PC-9 (cell line): ENCODE measurements around the gene AOPEP. TPM values are rescaled to one million over a fixed set of nuclear protein-coding genes. Genes with fewer than 3 reads are reported as not detected.

Experiments
- BruUV-seq: library from RNA; stranded (reverse); fragments of 400-500 nt; replicated peaks from 2 replicates; lab custom pipeline; 2021; lab: Mats Ljungman, UMichigan
- CTCF ChIA-PET: fragments of 300-600 bp; sonication (Branson Sonifier 250); formaldehyde crosslinking; loops from one replicate; lab custom pipeline; 2022; ENCODE audit warnings: antibody characterized with exemption; lab: Charles Lee
- POLR2A ChIA-PET: fragments of 300-600 bp; sonication (Branson Sonifier 250); formaldehyde crosslinking; loops from one replicate; lab custom pipeline; 2022; ENCODE audit warnings: antibody characterized with exemption; ENCODE audit not compliant: unreplicated experiment; lab: Charles Lee
- DNase-seq, 2 experiments: peaks; one replicate each; pipeline versions ENCODE4 v3.0.0 to v3.0.0-alpha.2; 2015 to 2022; ENCODE audit warnings: mixed read lengths in 1 of 2
- H2AFZ ChIP-seq: fragments of 200-600 bp; sonication (generic); 2 replicates; pipeline ENCODE4 v1.8.1; 2017; ENCODE audit warnings: antibody characterized with exemption
- H3F3A ChIP-seq: fragments of 200-600 bp; sonication (generic); 2 replicates; pipeline ENCODE4 v1.8.1; 2017; ENCODE audit warnings: antibody characterized with exemption, mild to moderate bottlenecking, low read depth; ENCODE audit not compliant: insufficient read depth
- H3K27ac ChIP-seq: fragments of 200-600 bp; sonication (generic); 2 replicates; pipeline ENCODE4 v1.6.1; 2016; ENCODE audit warnings: mixed run types
- H3K27me3 ChIP-seq: fragments of 200-600 bp; sonication (generic); 2 replicates; pipeline ENCODE4 v1.6.1; 2016; ENCODE audit warnings: low read depth, mixed run types; ENCODE audit not compliant: insufficient read depth
- H3K36me3 ChIP-seq: fragments of 200-600 bp; sonication (generic); 2 replicates; pipeline ENCODE4 v1.6.1; 2016; ENCODE audit warnings: low read depth, mixed run types
- H3K4me1 ChIP-seq: fragments of 200-600 bp; sonication (generic); replicated peaks from 2 replicates; pipeline ENCODE4 v1.6.1; 2016; ENCODE audit warnings: mixed run types; ENCODE audit not compliant: insufficient read depth
- H3K4me2 ChIP-seq: fragments of 200-600 bp; sonication (generic); 2 replicates; pipeline ENCODE4 v1.6.1; 2017; ENCODE audit warnings: mixed run types
- H3K4me3 ChIP-seq: fragments of 200-600 bp; sonication (generic); 2 replicates; pipeline ENCODE4 v1.6.1; 2016; ENCODE audit warnings: mixed run types
- H3K79me2 ChIP-seq: fragments of 200-600 bp; sonication (generic); 2 replicates; pipeline ENCODE4 v1.6.1; 2017; ENCODE audit warnings: low read depth, mixed run types
- H3K9me2 ChIP-seq: fragments of 200-600 bp; sonication (generic); 2 replicates; pipeline ENCODE4 v1.8.1; 2017; ENCODE audit warnings: mild to moderate bottlenecking; ENCODE audit not compliant: insufficient read depth
- H3K9me3 ChIP-seq: fragments of 200-600 bp; sonication (generic); 2 replicates; pipeline ENCODE4 v1.8.1; 2016; ENCODE audit warnings: low read depth; ENCODE audit not compliant: insufficient read depth
- H4K20me1 ChIP-seq: fragments of 200-600 bp; sonication (generic); 2 replicates; pipeline ENCODE4 v1.8.1; 2017; ENCODE audit not compliant: insufficient read depth
- CTCF ChIP-seq: fragments of 200-600 bp; sonication (generic); conservative IDR thresholded peaks from 2 replicates; pipeline ENCODE4 v1.6.1; 2017; ENCODE audit warnings: mixed run types, antibody characterized with exemption, mild to moderate bottlenecking, moderate library complexity
- EZH2 ChIP-seq: fragments of 200-600 bp; sonication (generic); IDR thresholded peaks from 2 replicates; pipeline ENCODE4 v1.8.0; 2017; ENCODE audit warnings: antibody characterized with exemption, low read depth
- intact Hi-C: fragments of 100-400 bp; cut with micrococcal nuclease; formaldehyde crosslinking; loops from one replicate; pipeline ENCODE4 v1.10.0; 2022; ENCODE audit not compliant: unreplicated experiment
- total RNA-seq: library from RNA; stranded (reverse); gene quantifications from 2 replicates; pipeline ENCODE4 v1.2.3, GENCODE V29; 2021

Gene AOPEP
- total RNA-seq, 1 experiment from 2014 or later = 90.0 TPM

DNA sequence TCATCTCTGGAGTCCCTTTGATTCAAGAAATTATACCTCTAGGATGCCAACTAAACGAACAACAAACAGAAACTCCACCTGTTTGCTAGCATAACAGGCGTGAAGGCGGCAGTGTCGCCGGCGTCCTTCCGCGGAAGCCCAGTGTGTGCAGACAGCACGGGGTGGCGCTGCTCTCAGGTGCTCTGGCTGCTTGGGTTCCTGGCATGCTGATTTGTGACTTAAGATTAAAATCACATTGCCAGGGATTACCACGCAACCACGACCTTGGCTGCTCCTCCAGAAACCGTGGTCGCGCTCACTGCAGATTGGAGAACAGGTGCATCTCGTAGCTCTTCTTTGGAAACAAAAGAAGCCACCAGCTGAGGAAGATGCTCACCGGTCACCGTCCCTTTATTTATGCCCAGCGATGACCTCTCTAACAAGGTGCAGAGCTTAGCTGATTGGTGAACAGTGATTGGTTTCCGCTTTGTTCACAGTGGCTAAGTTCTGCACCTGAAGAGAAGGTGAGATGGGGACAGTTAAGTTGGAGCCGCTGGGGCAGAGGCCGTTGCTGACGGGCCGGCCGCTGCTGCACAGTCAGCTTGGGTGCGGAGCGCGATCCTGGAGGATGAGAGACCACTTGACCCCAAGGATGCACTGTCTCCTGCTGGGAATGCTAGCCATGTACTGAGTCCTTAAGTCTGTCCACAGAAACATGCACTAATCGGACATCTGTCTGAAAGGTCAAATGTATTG lies 358.7 kb downstream of the AOPEP start:
- no peaks in the 10 kb centered on the region for H3K9me2 ChIP-seq
- no peak overlapping the region for H3K27ac ChIP-seq
- H4K20me1 ChIP-seq = peaks cover 41% of the 10 kb centered on the region
- no peaks in the 10 kb centered on the region for H3K9me3 ChIP-seq
- no peak overlapping the region for H3K4me3 ChIP-seq
- H3K4me1 ChIP-seq = peaks cover 12% of the 10 kb centered on the region
- CTCF ChIA-PET = no interaction called here
- H3K79me2 ChIP-seq = peaks cover 17% of the 10 kb centered on the region
- H3K4me2 ChIP-seq = no peak overlapping the region
- BruUV-seq = no TSS peak
- intact Hi-C loops = loop anchor here (1.0 kb wide), 1 partner anchor 404 kb away; no protein-coding TSS in a partner anchor
- no peak for DNase-seq
- TF ChIP-seq CTCF (no peak), EZH2 (no peak)
- H3K27me3 ChIP-seq = no peaks in the 10 kb centered on the region
- H2AFZ ChIP-seq = no peak overlapping the region
- peaks cover 55% of the 10 kb centered on the region for H3F3A ChIP-seq
- H3K36me3 ChIP-seq = peaks cover 28% of the 10 kb centered on the region
- POLR2A ChIA-PET = interaction anchor here (0.6 kb wide), 1 partner anchor 78 kb away, joined by 6 read pairs; no protein-coding TSS in a partner anchor

DNA sequence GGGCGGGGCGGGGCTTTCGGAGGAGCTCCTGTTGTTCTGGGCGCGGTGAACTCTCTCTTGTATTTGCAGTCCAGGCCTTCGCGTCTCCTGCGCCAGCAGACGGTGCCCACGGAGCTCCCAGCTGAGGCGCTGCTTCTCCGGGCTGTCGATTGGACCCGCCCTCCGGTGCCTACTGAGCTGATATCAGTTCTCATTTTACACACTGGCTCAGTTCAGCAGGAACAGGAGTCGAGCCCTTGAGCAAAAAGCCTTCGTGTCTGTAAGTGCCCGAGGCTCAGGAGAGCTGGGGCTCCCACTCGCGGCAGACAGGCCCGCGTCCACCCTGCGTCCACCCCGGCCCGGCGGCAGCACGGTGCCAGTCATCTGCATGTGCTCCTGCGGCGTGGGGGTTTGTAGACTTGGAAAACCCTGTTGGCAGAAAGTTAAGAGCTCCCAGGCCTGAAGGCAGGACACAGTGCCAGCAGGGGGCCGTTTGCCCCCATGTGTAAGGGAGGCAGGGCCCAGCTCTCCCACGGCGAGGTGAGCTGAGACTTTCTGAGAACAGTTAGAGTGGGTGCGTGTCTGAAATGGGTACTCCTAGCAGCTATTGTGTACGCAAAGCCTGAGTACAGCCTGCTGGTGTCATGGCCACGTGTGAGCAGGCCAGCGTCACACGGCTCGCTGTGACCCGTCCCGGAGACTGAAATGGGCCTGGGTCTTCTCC lies 359.5 kb downstream of the AOPEP start:
- no TSS peak for BruUV-seq
- peaks cover 20% of the 10 kb centered on the region for H3K4me1 ChIP-seq
- H3K27ac ChIP-seq = no peak overlapping the region
- H3K9me3 ChIP-seq = no peaks in the 10 kb centered on the region
- H2AFZ ChIP-seq = no peak overlapping the region
- no peak for DNase-seq
- H4K20me1 ChIP-seq = peaks cover 34% of the 10 kb centered on the region
- ChIA-PET POLR2A (no interaction called here), CTCF (no interaction called here)
- TF ChIP-seq CTCF (no peak), EZH2 (no peak)
- H3K79me2 ChIP-seq = peaks cover 17% of the 10 kb centered on the region
- no peaks in the 10 kb centered on the region for H3K27me3 ChIP-seq
- H3K9me2 ChIP-seq = no peaks in the 10 kb centered on the region
- intact Hi-C loops = loop anchor here (1.0 kb wide), 1 partner anchor 405 kb away; no protein-coding TSS in a partner anchor
- H3K36me3 ChIP-seq = peaks cover 25% of the 10 kb centered on the region
- peaks cover 61% of the 10 kb centered on the region for H3F3A ChIP-seq
- H3K4me2 ChIP-seq = no peak overlapping the region
- H3K4me3 ChIP-seq = no peak overlapping the region

GRCh38 chr9:95086564-95086955 lies 360.1 kb downstream of the AOPEP start:
- BruUV-seq = no TSS peak
- ChIA-PET CTCF (no interaction called here), POLR2A (no interaction called here)
- no peaks in the 10 kb centered on the region for H3K9me2 ChIP-seq
- H2AFZ ChIP-seq = no peak overlapping the region
- H3F3A ChIP-seq = peaks cover 66% of the 10 kb centered on the region
- peaks cover 29% of the 10 kb centered on the region for H4K20me1 ChIP-seq
- peaks cover 22% of the 10 kb centered on the region for H3K36me3 ChIP-seq
- H3K4me3 ChIP-seq = no peak overlapping the region
- no peak for DNase-seq
- no peak overlapping the region for H3K27ac ChIP-seq
- no peaks in the 10 kb centered on the region for H3K27me3 ChIP-seq
- H3K4me2 ChIP-seq = no peak overlapping the region
- intact Hi-C loops = no loop called here
- TF ChIP-seq EZH2 (no peak), CTCF (no peak)
- H3K9me3 ChIP-seq = no peaks in the 10 kb centered on the region
- peaks cover 17% of the 10 kb centered on the region for H3K79me2 ChIP-seq
- H3K4me1 ChIP-seq = peaks cover 26% of the 10 kb centered on the region
